Body of pancreas (tissue), 4 donors: Measurements from ENCODE around the gene PSMC6. TPM values are rescaled to one million over a fixed set of nuclear protein-coding genes. Genes with fewer than 3 reads are reported as not detected.

Source experiments
- ATAC-seq: fragments of 150-250 bp; one replicate; pipeline ENCODE4 v1.9.1; 2016
- DNase-seq, 4 donors: peaks; one replicate each; pipeline ENCODE4 v3.0.0-alpha.2; 2019
- H3K27ac ChIP-seq, 4 donors: fragments of 200-600 bp; sonication (generic); 1 replicate in 3 of 4; 2 replicates in 1 of 4; pipeline versions ENCODE4 v1.5.1 to v1.6.1; 2016 to 2019; ENCODE audit warnings: mild to moderate bottlenecking in 1 of 4, mixed read lengths in 1 of 4, moderate library complexity in 1 of 4
- H3K27me3 ChIP-seq, 2 donors: fragments of 200-600 bp; sonication (generic); one replicate each; pipeline ENCODE4 v1.6.0; 2016; ENCODE audit warnings: mild to moderate bottlenecking in 1 of 2
- H3K36me3 ChIP-seq, 2 donors: fragments of 200-600 bp; sonication (generic); replicated peaks in 1 of 2; 2 replicates each; pipeline ENCODE4 v1.5.1; 2016; ENCODE audit warnings: low read depth in 2 of 2; ENCODE audit not compliant: insufficient read depth in 1 of 2
- H3K4me1 ChIP-seq: fragments of 200-600 bp; sonication (generic); one replicate; pipeline ENCODE4 v1.6.0; 2016
- H3K4me3 ChIP-seq, 2 donors: fragments of 200-600 bp; sonication (generic); 1 replicate in 1 of 2; 2 replicates in 1 of 2; pipeline ENCODE4 v1.5.1; 2016 to 2019
- H3K9me3 ChIP-seq, 3 donors: fragments of 200-600 bp; sonication (generic); 1 replicate in 2 of 3; 2 replicates in 1 of 3; pipeline ENCODE4 v1.5.1; 2016
- POLR2A ChIP-seq, 3 donors: fragments of 450-650 bp; IDR thresholded peaks; one replicate each; pipeline ENCODE4 v1.6.1; 2016; ENCODE audit warnings: antibody characterized with exemption in 3 of 3, mild to moderate bottlenecking in 2 of 3
- WGBS, 2 donors: methylation state at CpG; one replicate each; pipeline ENCODE4 v1.1.5; 2017; 5-methylcytosine and 5-hydroxymethylcytosine counted together
- intact Hi-C: fragments of 100-400 bp; cut with DNase I; formaldehyde crosslinking; loops from one replicate; pipeline ENCODE4 v1.15.1; 2023
- total RNA-seq, 2 donors: library from RNA; depleted of rRNA; stranded (reverse); fragments of >200 nt; gene quantifications; one replicate each; pipeline ENCODE4 v1.1.0, GENCODE V29; 2016
- TF ChIP-seq, protein P1 (sequence below), 7 experiments: fragments of 450-650 bp in 4 of 7; fragments of 200-600 bp in 3 of 7; sonication (generic) in 3 of 7; IDR thresholded peaks; one replicate each; pipeline ENCODE4 v1.5.1; 2016 to 2019; ENCODE audit warnings: antibody characterized with exemption in 7 of 7

Gene PSMC6
- total RNA-seq, 2 donors from 2014 or later = 37.2 to 66.7 TPM

GRCh38 chr14:52776816-52777215 is 69.8 kb downstream of the PSMC6 start:
- no peak overlapping the region for H3K4me3 ChIP-seq
- peaks cover 6% of the 10 kb centered on the region for H3K4me1 ChIP-seq
- intact Hi-C loops = no loop called here
- no peaks in the 10 kb centered on the region for H3K9me3 ChIP-seq
- no peaks in the 10 kb centered on the region for H3K27me3 ChIP-seq
- peaks cover 0 to 10% of the 10 kb centered on the region in 2 donors for H3K36me3 ChIP-seq
- 38 to 62% methylated on average over 7 of the region's 7 CpGs for WGBS, 2 donors
- H3K27ac ChIP-seq = no peak overlapping the region
- TF ChIP-seq POLR2A (IDR thresholded peaks at IDR 0.05) = no peak
- TF ChIP-seq, protein P1, sequence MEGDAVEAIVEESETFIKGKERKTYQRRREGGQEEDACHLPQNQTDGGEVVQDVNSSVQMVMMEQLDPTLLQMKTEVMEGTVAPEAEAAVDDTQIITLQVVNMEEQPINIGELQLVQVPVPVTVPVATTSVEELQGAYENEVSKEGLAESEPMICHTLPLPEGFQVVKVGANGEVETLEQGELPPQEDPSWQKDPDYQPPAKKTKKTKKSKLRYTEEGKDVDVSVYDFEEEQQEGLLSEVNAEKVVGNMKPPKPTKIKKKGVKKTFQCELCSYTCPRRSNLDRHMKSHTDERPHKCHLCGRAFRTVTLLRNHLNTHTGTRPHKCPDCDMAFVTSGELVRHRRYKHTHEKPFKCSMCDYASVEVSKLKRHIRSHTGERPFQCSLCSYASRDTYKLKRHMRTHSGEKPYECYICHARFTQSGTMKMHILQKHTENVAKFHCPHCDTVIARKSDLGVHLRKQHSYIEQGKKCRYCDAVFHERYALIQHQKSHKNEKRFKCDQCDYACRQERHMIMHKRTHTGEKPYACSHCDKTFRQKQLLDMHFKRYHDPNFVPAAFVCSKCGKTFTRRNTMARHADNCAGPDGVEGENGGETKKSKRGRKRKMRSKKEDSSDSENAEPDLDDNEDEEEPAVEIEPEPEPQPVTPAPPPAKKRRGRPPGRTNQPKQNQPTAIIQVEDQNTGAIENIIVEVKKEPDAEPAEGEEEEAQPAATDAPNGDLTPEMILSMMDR (IDR thresholded peaks at IDR 0.05) = peak in 2 of 7 experiments; percentile 8 to 14
- ATAC-seq (no peak), DNase-seq (no peak)

Other genes with a start within 250 kb of the PSMC6 start
- gene TXNDC16, start 154.7 kb upstream of the PSMC6 start, total RNA-seq = 1 to 10 TPM; 4.0 to 7.5 TPM
- under 1 TPM in 1 of 2 donors, not detected in 1; under 0.01 TPM for gene GPR137C, start 154.4 kb upstream of the PSMC6 start, total RNA-seq
- 10 to 100 TPM; 30.9 to 42.5 TPM for gene ERO1A, start 11.6 kb upstream of the PSMC6 start, total RNA-seq
- gene STYX, start 23.0 kb downstream of the PSMC6 start, total RNA-seq = 10 to 100 TPM in 1 of 2 donors, 1 to 10 TPM in 1; 5.6 to 11.4 TPM
- gene GNPNAT1, start 84.4 kb downstream of the PSMC6 start, total RNA-seq = 10 to 100 TPM in 1 of 2 donors, 1 to 10 TPM in 1; 9.6 to 27.0 TPM
- 10 to 100 TPM; 29.3 to 42.2 TPM for gene FERMT2, start 243.8 kb downstream of the PSMC6 start, total RNA-seq